H9 (cell line): ENCODE results near the gene ATG5. TPM values are rescaled to one million over a fixed set of nuclear protein-coding genes. Genes with fewer than 3 reads are reported as not detected.

Experiments
- DNase-seq: peaks from one replicate; pipeline ENCODE4 v3.0.0-alpha.2; 2017
- H2AFZ ChIP-seq: one replicate; pipeline ENCODE4 v1.6.1; 2013; ENCODE audit warnings: mild to moderate bottlenecking, low read length, control low read depth, moderate library complexity
- H2AK5ac ChIP-seq: 2 replicates; pipeline ENCODE4 v1.6.1; 2013; ENCODE audit warnings: low read length, control low read depth, mixed read lengths; ENCODE audit not compliant: insufficient read length
- H2BK120ac ChIP-seq: one replicate; pipeline ENCODE4 v1.6.1; 2013; ENCODE audit warnings: low read depth, mild to moderate bottlenecking, low read length, control low read depth, inconsistent platforms; ENCODE audit not compliant: poor library complexity, severe bottlenecking
- H2BK12ac ChIP-seq: 2 replicates; pipeline ENCODE4 v1.6.1; 2013; ENCODE audit warnings: low read length, control low read depth, mixed read lengths, low read depth; ENCODE audit not compliant: insufficient read length
- H2BK15ac ChIP-seq: 2 replicates; pipeline ENCODE4 v1.6.1; 2013; ENCODE audit warnings: low read depth, low read length, control low read depth
- H2BK20ac ChIP-seq: one replicate; pipeline ENCODE4 v1.6.1; 2013; ENCODE audit warnings: low read depth, mild to moderate bottlenecking, low read length, control low read depth, inconsistent platforms; ENCODE audit not compliant: poor library complexity, severe bottlenecking
- H2BK5ac ChIP-seq: 2 replicates; pipeline ENCODE4 v1.6.1; 2013; ENCODE audit warnings: low read length, control low read depth, mixed read lengths; ENCODE audit not compliant: insufficient read length
- H3K14ac ChIP-seq: 2 replicates; pipeline ENCODE4 v1.6.1; 2013; ENCODE audit warnings: low read length, control low read depth; ENCODE audit not compliant: insufficient read depth
- H3K18ac ChIP-seq: 2 replicates; pipeline ENCODE4 v1.6.1; 2013; ENCODE audit warnings: low read depth, mild to moderate bottlenecking, mixed read lengths, low read length, control low read depth; ENCODE audit not compliant: insufficient read length
- H3K23ac ChIP-seq: 2 replicates; pipeline ENCODE4 v1.6.1; 2013; ENCODE audit warnings: low read length, control low read depth, mixed read lengths, low read depth; ENCODE audit not compliant: insufficient read length
- H3K23me2 ChIP-seq: 2 replicates; pipeline ENCODE4 v1.6.1; 2013; ENCODE audit warnings: low read depth, mild to moderate bottlenecking, mixed read lengths, low read length, control low read depth; ENCODE audit not compliant: insufficient read length, poor library complexity, severe bottlenecking
- H3K27ac ChIP-seq: 2 replicates; pipeline ENCODE4 v1.5.1; 2013; ENCODE audit warnings: low read length, control low read depth, mixed read lengths, low read depth; ENCODE audit not compliant: insufficient read length
- H3K27me3 ChIP-seq: 2 replicates; pipeline ENCODE4 v1.6.1; 2013; ENCODE audit warnings: low read length, control low read depth, inconsistent platforms; ENCODE audit not compliant: insufficient read depth
- H3K4ac ChIP-seq: 2 replicates; pipeline ENCODE4 v1.6.1; 2013; ENCODE audit warnings: low read depth, mild to moderate bottlenecking, control low read depth, inconsistent platforms, low read length, moderate library complexity
- H3K4me1 ChIP-seq: 2 replicates; pipeline ENCODE4 v1.6.1; 2013; ENCODE audit warnings: low read length, control low read depth, inconsistent platforms; ENCODE audit not compliant: insufficient read depth
- H3K4me2 ChIP-seq: 2 replicates; pipeline ENCODE4 v1.6.1; 2013; ENCODE audit warnings: low read length, control low read depth, mixed read lengths; ENCODE audit not compliant: insufficient read length, insufficient read depth
- H3K56ac ChIP-seq: 2 replicates; pipeline ENCODE4 v1.6.1; 2013; ENCODE audit warnings: low read depth, mild to moderate bottlenecking, mixed read lengths, low read length, control low read depth; ENCODE audit not compliant: insufficient read length
- H3K79me1 ChIP-seq: 2 replicates; pipeline ENCODE4 v1.6.1; 2013; ENCODE audit warnings: low read depth, mild to moderate bottlenecking, moderate library complexity, low read length, control low read depth, inconsistent platforms; ENCODE audit not compliant: insufficient read depth, poor library complexity, severe bottlenecking
- H3K79me2 ChIP-seq: 2 replicates; pipeline ENCODE4 v1.6.1; 2013; ENCODE audit warnings: low read length, control low read depth, inconsistent platforms; ENCODE audit not compliant: insufficient read depth
- H3K9ac ChIP-seq: 2 replicates; pipeline ENCODE4 v1.6.1; 2013; ENCODE audit warnings: low read length, control low read depth, mixed read lengths; ENCODE audit not compliant: insufficient read length; ENCODE audit errors: extremely low read depth
- H3K9me3 ChIP-seq: one replicate; pipeline ENCODE4 v1.6.1; 2013; ENCODE audit warnings: low read depth, low read length, inconsistent platforms; ENCODE audit not compliant: control insufficient read depth
- H3T11ph ChIP-seq: one replicate; pipeline ENCODE4 v1.6.1; 2013; ENCODE audit warnings: mild to moderate bottlenecking, low read length, control low read depth, inconsistent platforms
- H4K20me1 ChIP-seq: one replicate; pipeline ENCODE4 v1.6.1; 2013; ENCODE audit not compliant: control insufficient read depth, insufficient read length, insufficient read depth
- H4K5ac ChIP-seq: 2 replicates; pipeline ENCODE4 v1.6.1; 2013; ENCODE audit warnings: low read depth, mild to moderate bottlenecking, mixed read lengths, low read length, control low read depth; ENCODE audit not compliant: insufficient read length
- H4K8ac ChIP-seq: replicated peaks from 2 replicates; pipeline ENCODE4 v1.6.1; 2013; ENCODE audit warnings: low read length, control low read depth, mixed read lengths, low read depth; ENCODE audit not compliant: insufficient read length
- H4K91ac ChIP-seq: 2 replicates; pipeline ENCODE4 v1.6.1; 2013; ENCODE audit warnings: low read depth, mild to moderate bottlenecking, moderate library complexity, mixed read lengths, low read length, control low read depth; ENCODE audit not compliant: insufficient read length
- H3K27ac Mint-ChIP-seq, 3 experiments: 2 replicates in 2 of 3; 3 replicates in 1 of 3; pipeline ENCODE4 v1.8.0; 2020 to 2021; ENCODE audit warnings: mixed read lengths in 3 of 3, mild to moderate bottlenecking in 1 of 3, moderate library complexity in 1 of 3
- H3K27me3 Mint-ChIP-seq: 2 replicates; pipeline ENCODE4 v1.8.0; 2021; ENCODE audit warnings: low read depth, mild to moderate bottlenecking, moderate library complexity, mixed read lengths
- H3K36me3 Mint-ChIP-seq, 3 experiments: 2 replicates in 2 of 3; 3 replicates in 1 of 3; pipeline ENCODE4 v1.8.0; 2020 to 2021; ENCODE audit warnings: low read depth in 3 of 3, mixed read lengths in 3 of 3; ENCODE audit not compliant: insufficient read depth in 1 of 3
- H3K4me1 Mint-ChIP-seq, 2 experiments: 2 replicates each; pipeline ENCODE4 v1.8.0; 2020; ENCODE audit warnings: mixed read lengths in 2 of 2
- H3K4me3 Mint-ChIP-seq, 2 experiments: 2 replicates in 1 of 2; 3 replicates in 1 of 2; pipeline ENCODE4 v1.8.0; 2020 to 2021; ENCODE audit warnings: mild to moderate bottlenecking in 2 of 2, mixed read lengths in 2 of 2, moderate library complexity in 1 of 2
- H3K9me3 Mint-ChIP-seq, 2 experiments: 2 replicates in 1 of 2; 3 replicates in 1 of 2; pipeline ENCODE4 v1.8.0; 2020; ENCODE audit warnings: mild to moderate bottlenecking in 2 of 2, mixed read lengths in 2 of 2, moderate library complexity in 1 of 2
- WGBS: extraction: QIAGEN DNeasy Blood & Tissue Kit; methylation state at CpG from one replicate; pipeline ENCODE4 v1.1.7; 2013; ENCODE audit warnings: missing lambda C conversion rate, low lambda C conversion rate, mixed read lengths; ENCODE audit not compliant: insufficient read length; ENCODE audit errors: extremely low coverage; 5-methylcytosine and 5-hydroxymethylcytosine counted together
- total RNA-seq: library from RNA; stranded (reverse); gene quantifications from 2 replicates; pipeline ENCODE4 v1.2.1, GENCODE V29; 2021
- TF ChIP-seq, protein P1 (sequence below): fragments of 200-600 bp; sonication (generic); conservative IDR thresholded peaks from 3 replicates; pipeline ENCODE4 v1.8.0; 2021; ENCODE audit warnings: antibody characterized with exemption, mild to moderate bottlenecking

ATG5 gene
- total RNA-seq, 1 experiment from 2014 or later: 36.7 TPM

DNA sequence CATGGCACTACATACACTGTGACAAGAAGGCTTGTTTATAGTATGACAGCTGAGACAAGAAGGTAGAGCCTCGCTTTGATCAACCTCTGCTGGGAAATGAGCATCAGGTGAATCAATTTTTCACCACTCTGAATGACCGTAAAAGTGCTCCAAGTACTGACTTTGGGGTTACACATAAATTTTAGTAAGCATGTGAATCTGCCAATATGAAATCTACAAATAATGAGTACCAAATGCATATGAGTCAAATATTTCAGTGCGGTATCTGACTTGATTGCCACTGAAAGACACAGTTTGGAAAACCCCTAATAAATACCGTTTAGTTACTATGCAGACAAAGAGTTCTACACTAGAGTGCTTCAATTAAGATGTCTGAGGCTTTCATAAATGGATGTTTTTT is 77.8 kb downstream of the ATG5 start:
- Histone ChIP-seq H3K4me2 (no peak overlapping the region), H3K4ac (no peak overlapping the region), H2AK5ac (no peak overlapping the region), H3K4me1 (no peaks in the 10 kb centered on the region), H3K27ac (no peak overlapping the region), H4K8ac (no peak overlapping the region), H2BK120ac (no peak overlapping the region), H4K91ac (no peak overlapping the region), H3K14ac (no peak overlapping the region), H3K27me3 (no peaks in the 10 kb centered on the region), H3K79me1 (no peaks in the 10 kb centered on the region), H3K79me2 (no peaks in the 10 kb centered on the region), H2BK12ac (no peak overlapping the region), H2AFZ (no peak overlapping the region), H2BK5ac (no peak overlapping the region), H2BK15ac (no peak overlapping the region), H4K5ac (no peak overlapping the region), H3K9me3 (no peaks in the 10 kb centered on the region), H3K18ac (no peak overlapping the region), H4K20me1 (no peaks in the 10 kb centered on the region), H3T11ph (no peak overlapping the region), H3K56ac (no peak overlapping the region), H3K23me2 (no peaks in the 10 kb centered on the region), H3K23ac (no peak overlapping the region), H3K9ac (no peak overlapping the region), H2BK20ac (no peak overlapping the region)
- Mint-ChIP-seq H3K4me3 (no peak overlapping the region), H3K9me3 (no peaks in the 10 kb centered on the region), H3K27me3 (no peaks in the 10 kb centered on the region), H3K36me3 (peaks cover 0 to 20% (median 13%) of the 10 kb centered on the region in 3 experiments; a peak in 5 of 7 replicates), H3K27ac (no peak overlapping the region), H3K4me1 (peaks cover 4 to 6% of the 10 kb centered on the region in 2 experiments; a peak in 3 of 4 replicates)
- WGBS: no CpG with 5 or more reads among the region's 4 CpGs
- TF ChIP-seq, protein P1, sequence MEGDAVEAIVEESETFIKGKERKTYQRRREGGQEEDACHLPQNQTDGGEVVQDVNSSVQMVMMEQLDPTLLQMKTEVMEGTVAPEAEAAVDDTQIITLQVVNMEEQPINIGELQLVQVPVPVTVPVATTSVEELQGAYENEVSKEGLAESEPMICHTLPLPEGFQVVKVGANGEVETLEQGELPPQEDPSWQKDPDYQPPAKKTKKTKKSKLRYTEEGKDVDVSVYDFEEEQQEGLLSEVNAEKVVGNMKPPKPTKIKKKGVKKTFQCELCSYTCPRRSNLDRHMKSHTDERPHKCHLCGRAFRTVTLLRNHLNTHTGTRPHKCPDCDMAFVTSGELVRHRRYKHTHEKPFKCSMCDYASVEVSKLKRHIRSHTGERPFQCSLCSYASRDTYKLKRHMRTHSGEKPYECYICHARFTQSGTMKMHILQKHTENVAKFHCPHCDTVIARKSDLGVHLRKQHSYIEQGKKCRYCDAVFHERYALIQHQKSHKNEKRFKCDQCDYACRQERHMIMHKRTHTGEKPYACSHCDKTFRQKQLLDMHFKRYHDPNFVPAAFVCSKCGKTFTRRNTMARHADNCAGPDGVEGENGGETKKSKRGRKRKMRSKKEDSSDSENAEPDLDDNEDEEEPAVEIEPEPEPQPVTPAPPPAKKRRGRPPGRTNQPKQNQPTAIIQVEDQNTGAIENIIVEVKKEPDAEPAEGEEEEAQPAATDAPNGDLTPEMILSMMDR: no peak
- DNase-seq: no peak
